NCI-H1105 (cell line): ENCODE data around the gene CDH8.
"Not testable (repeated sequence)": the region's sequence is repeated elsewhere in the genome, so short reads cannot be mapped to it uniquely, and the experiment has no call there.

Experiments
- DNase-seq: peaks from one replicate; lab custom pipeline; 2025; lab: John Stamatoyannopoulos, UW

The CDH8 gene

DNA sequence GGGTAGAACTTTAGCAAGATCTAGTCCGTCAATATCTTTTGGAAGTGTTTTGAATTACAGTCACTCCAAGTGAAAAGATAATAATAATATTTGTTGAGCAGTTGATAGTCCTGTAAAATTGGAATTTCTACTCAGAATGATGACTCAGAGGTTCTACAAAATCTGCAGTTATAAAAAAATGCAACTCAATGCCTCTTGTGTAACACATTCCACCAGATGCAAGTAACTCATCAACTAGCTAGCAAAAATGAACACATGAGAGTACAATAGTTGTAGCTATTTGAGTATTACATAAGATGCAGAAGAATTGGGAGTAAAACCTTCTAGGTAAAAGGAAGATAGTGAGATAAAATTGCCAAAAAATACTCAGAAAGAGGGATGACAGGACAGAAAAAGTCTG, 177.2 kb downstream of the CDH8 start:
- no peak for DNase-seq

DNA sequence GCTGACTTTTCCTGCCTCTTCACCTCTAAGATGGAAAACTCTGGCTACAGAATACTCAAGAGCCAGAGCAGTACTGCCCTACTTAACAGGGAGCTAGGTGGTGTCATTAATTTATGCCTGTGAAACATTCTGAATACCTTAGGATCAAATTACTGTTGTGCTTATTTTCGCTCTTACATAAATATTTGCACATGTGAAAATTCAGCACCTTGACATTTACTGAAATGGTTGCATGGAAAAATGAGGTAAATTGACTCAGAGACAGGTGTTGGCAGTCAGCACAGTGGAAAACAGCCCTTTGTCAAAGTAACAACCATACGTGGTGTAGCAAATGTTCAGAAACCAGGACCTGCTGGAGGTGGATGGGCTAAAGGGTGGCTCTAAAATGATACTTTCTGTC, 193.6 kb downstream of the CDH8 start:
- DNase-seq = peak; percentile 75

DNA sequence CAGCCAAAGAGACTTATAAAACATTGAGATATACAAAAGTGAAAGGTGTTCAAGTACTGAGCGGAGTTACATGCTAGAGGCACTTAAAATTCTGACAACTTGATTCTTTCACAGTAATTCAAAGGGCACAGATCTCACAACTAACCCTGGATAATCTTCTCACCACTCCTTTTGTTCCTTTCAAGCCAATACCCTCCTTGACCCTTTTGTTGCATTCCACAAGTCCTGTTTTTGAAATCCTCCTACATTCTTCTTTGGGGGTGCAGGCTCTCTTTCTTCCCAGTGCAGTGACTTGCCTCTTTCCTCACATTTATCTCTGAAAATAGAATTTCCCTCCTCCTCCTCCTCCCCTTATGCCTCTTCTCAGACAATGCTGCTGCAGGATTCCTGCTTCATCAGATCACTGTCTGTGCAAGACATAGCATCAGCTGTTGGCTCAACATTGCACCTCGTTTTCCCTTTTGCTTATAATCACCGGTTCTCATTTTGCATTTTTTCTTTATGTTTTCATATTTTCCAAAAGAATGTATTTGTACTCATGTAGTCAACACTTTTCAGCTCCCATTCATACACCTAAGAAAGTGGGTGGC, 199.3 kb downstream of the CDH8 start:
- DNase-seq = no peak

DNA sequence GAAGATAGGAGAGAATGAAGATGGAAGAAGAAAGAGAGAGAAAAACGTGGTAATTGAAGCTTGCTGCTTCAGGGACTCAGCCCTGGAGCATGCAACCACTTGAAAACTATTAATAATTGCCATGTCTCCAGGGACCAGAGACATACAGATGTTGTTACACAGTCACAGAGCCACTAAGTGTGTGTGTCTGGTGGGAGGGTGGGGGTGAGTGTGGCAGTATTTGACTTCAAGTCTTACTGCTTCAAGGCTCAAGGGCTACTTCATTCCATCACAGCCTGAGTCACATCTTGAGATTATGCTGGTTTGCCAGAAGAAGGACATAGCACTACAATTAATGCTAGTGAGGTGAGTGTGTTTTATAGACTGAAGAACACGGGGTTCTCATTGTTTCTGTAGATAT, 202.2 kb downstream of the CDH8 start:
- no peak for DNase-seq

DNA sequence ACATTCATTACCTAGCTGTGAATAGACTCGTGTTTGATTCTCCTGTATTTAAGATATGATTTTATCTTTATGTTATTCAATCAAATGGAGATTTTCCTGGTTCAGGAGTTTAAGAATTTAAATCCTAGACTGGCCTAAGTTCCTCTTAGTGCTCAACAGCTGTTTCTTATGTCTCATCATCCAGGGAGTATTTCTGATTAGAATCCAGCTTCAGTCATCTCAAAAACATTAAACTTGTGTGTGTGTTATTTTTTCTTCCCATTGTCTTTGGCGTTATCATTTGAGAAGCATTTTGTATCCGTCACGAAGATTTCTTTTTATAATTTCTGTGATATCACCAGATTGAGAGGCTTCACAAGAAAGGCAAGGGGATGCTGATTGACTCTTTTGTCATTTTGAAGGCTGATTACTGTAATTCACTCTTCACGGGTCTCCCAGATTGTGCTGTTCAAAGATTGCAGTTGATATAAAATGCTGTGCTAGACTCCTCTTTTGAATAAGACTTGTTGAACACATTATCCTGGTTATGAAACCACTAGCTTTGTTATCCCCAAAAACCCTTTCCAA, 204.8 kb downstream of the CDH8 start:
- DNase-seq = no peak

DNA sequence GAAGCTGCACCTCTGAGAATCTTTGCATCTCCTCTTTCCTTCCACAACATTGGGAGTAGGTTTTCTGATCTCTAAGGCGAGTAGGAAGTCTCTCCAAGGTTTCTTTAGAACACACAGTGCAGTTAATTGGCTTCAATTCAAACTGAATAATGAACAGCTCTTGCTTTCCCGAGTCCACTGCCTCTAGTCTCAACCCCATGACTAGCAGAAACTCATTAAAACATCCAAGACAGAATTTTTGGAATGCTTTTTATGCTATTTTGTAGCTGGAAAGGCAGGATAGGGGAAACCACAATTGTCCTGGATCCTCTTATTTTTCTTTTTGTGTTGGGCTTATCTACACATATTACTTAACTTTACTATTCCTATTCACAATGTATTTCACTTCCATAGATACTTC, 206.6 kb downstream of the CDH8 start:
- no peak for DNase-seq

DNA sequence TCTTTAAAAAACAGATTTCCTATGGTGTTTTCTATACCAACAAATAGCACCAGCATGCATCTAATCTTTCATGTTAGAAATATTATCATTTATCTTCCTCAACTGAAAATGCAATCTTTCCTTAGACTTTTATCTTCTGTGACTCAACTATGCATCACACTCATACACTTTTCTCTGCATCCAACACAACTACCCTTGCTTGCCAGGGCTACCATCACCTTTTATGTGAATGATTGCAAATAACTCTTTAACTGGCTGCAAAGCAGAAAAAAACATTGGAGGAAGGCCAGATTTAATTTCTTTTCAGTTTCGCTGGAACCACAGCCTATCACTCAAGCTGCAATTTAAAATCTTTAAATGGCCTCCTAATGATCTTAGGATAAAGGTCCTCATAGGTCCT, 212.9 kb downstream of the CDH8 start:
- DNase-seq = no peak

DNA sequence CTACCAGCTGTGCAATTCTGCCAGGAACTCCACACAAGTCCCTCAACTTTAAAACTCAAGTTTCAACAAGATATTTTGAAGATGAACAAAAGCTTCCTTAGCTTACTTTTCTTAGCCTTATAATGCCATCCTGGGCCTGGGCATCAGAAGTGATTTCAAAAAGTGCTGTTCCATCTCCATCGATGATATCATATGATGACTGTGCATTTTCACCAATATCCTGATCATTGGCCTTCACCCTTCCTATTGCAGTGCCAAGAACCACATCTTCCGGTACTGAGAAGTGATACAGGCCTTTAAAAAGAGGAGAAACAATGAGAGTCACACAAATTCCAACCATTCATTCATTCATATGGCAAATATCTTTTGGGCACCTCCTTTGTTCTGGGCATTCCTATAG, 215.4 kb downstream of the CDH8 start:
- no peak for DNase-seq

DNA sequence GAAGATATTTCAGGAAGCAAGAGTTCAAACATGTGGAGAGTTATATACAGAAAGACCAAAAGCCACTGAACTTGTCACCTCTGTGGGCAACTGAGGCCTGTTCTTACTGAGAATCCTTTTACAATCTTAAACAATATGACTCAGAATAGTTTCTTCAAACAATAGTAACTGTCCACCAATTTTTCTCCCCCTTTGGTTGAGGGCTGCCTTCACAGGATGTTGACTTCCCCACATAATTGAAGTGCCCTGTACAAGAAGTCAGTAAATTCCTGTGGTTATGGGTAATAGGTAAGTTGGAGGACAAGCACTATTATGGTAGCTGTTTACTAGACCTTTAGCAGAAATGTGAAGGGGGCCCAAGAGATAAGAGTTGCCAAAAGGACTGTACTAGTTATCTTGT, 215.8 kb downstream of the CDH8 start:
- no peak for DNase-seq

DNA sequence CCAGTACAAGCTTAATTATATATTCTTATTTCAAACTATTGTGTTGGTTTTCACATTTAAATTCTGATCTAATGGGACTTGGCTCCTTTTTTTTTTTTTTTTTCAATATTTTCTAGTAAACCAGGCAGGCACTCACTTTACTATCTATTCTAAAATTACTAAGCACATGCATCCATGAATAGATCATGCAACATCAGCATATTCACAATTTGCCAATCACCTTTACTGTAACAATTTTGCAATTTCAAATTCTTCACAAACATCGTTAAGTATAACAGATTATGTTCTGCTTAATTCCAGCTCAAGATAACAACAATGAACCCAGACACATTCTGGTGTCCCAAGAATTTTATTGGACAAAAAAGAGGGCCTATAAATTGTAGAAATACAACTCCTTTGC, 217.4 kb downstream of the CDH8 start:
- no peak for DNase-seq

DNA sequence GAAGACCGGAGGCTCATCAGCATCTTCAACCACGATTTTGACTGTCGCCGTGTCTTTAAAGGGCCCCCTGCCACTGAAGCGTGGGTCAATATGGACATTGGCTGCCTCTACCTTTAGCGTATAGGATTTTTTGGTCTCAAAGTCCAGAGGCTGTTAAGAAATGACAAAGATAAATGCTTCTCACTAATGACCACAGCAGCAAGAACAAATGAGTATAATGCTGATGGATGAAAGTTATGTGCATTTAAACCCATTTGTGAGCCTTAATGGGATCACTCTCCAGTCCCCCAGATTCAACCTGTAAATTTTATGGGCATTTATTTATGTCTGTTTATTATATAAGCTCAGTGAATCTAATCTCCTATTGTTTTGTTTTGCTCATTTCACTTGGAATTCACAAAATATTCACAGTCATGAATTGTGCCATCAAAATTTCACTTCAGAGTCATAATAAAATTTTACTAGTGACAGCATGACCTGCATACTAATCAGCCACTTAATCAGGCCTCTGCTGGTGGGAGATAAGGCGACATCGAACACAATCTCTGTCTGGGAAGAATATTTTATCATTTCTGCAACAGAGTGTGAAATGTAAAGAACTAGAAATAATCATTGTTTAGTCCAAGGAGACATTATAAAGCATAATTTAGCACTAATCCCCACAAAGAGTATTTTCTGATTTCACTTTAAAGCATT, 218.5 kb downstream of the CDH8 start:
- no peak for DNase-seq

DNA sequence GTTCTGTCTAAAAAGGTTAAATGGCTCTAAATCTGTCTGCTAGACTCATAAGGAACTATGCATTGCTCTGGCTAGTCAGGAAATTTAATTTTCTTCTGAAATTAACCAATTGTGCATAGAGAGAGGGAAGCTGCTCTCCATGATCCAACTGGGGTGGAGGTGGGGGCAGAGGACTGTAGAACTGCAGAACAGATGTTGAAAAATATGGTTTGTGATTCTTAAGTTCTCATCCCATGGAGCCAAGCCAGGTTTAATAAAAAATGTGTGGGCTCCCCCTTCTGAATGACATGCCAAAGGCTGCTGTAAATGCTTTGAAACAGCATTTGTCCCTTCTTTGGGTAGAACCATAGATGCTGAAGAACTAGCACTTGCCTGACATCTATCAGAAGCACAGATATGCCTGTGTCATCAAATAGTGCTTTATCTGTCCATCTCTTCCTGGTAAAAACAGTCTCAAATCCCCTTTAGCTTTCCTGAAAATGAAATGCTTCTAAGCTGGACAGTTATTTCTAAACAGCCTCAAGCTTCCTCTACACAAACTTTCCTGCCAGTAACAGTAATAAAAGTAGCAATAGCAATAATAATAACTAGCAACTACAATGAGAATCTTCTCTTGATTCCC, 221.4 kb downstream of the CDH8 start:
- no peak for DNase-seq

DNA sequence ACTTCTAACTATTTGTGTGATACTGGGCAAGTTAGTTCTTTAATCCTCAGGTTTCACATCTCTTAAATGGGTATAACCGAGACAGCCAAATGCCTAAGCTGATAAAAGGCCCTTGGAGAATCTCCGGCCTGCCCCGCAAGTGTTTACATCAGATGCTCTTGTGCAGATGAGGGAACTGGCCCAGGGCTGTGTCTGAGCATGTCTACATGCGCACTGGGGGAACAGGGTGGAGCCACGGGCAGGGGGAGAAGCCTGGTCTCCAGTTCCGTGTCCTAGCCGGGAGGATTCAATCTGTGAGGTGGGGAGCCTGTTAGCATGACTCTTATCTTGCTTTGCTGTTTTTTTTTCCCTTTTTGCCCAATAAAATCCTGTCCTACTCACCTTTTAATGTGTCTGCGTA, 222.9 kb downstream of the CDH8 start:
- no peak for DNase-seq

DNA sequence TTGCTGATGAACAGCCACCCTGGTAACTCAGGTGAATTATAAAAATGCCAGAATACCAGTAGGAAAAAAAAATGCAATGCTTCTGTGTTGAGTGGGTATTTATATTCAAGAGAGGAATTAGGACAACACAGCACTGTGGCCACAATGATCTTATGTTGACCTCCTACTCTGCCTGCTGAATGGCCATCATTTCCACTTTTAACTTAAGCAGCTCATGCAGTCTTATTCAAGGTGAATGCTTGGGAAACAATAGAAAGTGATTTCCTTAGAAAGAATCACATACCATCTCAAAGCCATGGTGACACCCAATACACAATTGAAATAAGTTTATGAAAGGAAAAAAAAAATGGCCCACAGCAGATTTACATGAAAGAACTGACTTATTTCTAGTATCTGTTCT, 224.0 kb downstream of the CDH8 start:
- DNase-seq = no peak

DNA sequence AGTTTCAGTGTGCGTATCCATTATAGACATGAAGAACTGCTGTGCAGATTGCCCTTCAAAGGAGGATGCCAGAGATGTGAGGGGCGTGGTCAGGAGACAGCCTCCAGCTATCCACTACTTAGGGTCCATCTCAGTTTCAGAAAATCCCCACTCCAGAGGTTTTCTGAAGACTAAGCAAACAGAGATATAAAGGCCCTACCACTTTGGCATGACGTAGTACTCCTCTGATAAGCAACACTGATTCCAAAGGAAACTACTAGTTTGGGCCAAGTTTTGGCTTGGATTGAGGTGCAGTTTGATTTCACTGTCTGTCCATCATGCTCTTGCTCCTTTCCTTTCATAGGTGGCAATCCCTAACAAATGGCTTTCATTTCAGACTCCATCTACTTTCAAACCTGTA, 228.7 kb downstream of the CDH8 start:
- DNase-seq = no peak

DNA sequence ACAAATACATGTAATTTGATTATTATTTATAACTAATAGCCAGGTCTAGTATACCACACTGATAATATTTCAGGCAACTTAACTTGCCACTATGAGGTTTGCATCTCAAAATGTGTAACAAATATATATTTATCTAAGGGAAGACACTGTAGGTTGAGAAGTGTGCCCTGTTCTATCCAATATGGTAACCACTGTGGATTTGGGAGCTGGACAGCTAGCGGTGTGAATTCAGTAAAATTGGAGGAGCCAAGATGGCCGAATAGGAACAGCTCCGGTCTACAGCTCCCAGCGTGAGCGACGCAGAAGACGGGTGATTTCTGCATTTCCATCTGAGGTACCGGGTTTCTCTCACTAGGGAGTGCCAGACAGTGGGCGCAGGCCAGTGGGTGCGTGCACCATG, 235.0 kb downstream of the CDH8 start:
- not testable (repeated sequence) for DNase-seq

DNA sequence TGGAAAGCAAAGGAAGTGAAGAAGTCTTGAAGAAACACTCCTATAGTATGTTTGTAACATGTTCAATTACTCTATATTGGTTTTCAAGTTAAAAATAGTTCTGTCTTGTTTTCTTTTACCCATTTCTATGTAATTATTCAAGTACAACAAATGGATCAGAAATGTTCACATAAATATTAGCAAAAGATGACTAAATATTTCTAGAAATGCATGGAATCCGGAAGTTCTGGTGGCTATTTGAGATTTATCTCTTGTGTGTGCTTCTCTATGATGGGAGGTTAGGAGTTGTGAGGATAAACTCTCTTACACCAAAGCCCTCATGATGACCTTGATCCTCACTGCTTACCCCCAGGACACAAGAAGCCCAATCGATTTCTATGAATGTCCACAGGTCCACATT, 237.5 kb downstream of the CDH8 start:
- DNase-seq = no peak

DNA sequence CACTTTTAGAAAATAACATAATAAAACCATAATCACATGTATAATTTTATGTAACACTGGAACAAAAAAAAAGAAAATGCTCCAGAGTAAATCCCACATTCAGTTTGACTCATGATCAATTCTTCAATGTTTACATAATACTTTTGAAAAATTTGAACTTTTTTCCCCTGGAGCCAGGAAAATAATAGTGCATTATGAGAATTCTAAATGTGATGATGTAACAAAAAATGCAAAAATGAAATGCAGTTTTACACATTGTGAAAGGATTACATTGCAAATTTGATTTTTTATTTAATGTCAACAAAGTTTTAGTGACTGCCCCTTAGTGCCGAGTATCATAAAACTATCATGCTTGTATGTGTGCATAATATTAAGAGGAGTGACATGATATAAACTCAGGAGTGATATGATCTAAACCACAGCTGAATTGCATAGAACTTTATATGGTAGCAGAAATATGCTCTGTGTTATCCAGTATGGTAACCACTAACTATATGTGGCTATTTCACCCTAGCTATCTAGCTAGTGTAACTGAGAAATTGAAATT, 238.2 kb downstream of the CDH8 start:
- no peak for DNase-seq

DNA sequence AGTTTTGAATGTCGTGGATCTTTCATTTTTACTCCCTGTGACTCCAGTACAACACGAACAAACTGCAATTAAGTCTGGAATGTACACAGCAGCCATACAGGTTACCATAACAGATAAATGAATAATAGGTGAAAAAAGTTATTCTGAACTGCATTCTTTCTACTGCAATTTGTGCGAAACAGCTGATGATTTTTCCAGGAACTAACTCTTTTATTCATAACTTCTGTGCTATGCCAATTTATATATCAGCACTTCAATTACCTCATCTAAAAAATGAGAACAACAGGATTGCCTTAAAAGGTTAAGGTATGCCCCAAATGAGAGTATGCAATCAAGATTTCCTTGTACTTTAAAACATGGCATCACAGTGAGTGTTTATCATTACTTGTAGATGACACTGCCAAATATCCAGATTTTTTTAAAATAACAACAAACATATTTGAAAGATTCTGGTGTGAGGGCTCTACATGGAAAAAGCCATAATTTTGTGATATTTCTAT, 238.9 kb downstream of the CDH8 start:
- no peak for DNase-seq

DNA sequence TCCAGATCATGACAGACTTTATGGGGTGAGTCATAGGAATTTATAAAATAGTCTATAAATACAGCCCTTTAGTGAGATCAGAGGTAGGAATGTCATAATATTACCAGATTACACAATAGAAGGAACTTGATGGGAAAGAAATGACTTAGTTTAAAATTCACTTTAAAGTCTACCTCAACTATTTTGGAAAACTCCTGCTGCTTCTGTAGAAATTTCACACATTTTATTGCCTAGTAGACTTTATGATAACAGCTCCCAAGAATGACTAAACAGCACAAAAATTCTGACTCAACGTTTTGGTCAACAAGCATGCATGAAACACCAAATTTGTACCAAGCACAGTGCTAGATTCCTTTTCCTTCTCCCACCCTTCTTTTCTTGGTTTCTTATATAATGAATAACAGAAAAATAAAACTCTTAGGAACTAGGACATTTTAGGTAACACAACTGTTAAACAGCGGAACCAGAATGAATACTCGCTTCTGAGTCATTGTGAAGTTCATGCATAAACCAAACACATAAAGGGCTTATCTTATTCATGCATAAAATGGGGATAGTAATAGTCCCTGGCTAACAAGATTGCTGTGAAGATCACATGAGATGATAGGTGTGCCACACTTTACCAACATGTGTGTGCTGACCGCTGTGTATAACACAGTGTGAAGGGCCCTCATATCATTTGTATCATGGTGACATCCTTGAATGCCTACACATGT, 243.9 kb downstream of the CDH8 start:
- DNase-seq = no peak

DNA sequence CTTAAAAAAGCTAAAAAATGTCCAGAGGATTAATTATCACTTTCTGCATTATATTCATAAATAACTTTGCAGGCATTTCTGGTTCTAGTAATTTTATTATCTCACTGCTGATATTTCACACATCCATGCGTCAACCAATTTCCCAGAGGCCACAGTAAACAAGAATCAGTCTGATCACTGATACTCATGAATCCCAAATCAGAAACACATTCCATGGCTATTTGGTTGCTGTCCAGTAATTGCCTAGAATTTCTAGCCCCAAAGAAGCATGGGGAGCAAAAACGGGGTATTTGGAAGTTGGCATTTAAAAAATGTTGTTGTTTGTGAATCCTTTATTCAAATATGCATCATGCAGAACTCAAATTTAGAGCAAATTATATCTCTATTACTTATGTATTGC, 244.8 kb downstream of the CDH8 start:
- DNase-seq = no peak

DNA sequence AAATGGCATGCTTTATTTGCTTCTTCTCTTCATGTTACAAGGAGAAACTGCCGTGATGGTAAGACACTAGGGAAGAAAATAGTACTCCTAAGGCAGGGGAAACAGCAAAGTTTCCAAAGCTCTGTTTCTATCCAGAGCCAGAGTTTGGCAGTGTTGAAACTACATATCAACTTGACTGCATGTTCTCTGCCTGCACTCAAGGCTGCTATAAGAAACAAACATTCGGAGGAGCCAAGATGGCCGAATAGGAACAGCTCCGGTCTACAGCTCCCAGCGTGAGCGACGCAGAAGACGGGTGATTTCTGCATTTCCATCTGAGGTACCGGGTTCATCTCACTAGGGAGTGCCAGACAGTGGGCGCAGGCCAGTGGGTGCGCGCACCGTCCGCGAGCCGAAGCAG, 254.4 kb downstream of the CDH8 start:
- DNase-seq = not testable (repeated sequence)
